Panc1 (cell line): Measurements from ENCODE around the gene FETUB. TPM values are rescaled to one million over a fixed set of nuclear protein-coding genes. Genes with fewer than 3 reads are reported as not detected.
A peak's percentile ranks its signal among the peaks of the same experiment; 100 is the strongest.

ENCODE experiments used
- ATAC-seq: fragments of 200-7000 bp; cut with Tn5 transposase; 2 replicates; pipeline ENCODE4 v1.9.1; 2020; ENCODE audit warnings: mild to moderate bottlenecking, moderate library complexity
- BruUV-seq: library from RNA; stranded (reverse); fragments of 400-500 nt; replicated peaks from 2 replicates; lab custom pipeline; 2021; lab: Mats Ljungman, UMichigan
- CTCF ChIA-PET: fragments of 300-600 bp; sonication (Branson Sonifier 250); formaldehyde crosslinking; loops from one replicate; lab custom pipeline; 2022; ENCODE audit warnings: antibody characterized with exemption; lab: Charles Lee
- POLR2A ChIA-PET: fragments of 300-600 bp; sonication (Branson Sonifier 250); formaldehyde crosslinking; loops from one replicate; lab custom pipeline; 2022; ENCODE audit warnings: antibody characterized with exemption; lab: Charles Lee
- DNase-seq: peaks from one replicate; pipeline ENCODE4 v3.0.0-alpha.2; 2010; ENCODE audit warnings: low read depth, low spot score
- H3K27ac ChIP-seq: 2 replicates; pipeline ENCODE4 v1.5.1; 2011; ENCODE audit warnings: mild to moderate bottlenecking, low read length, inconsistent platforms
- H3K27me3 ChIP-seq: fragments of 200-500 bp; sonication (Bioruptor generic); 2 replicates; pipeline ENCODE4 v1.6.0; 2014; ENCODE audit warnings: low read length, inconsistent platforms; ENCODE audit not compliant: control insufficient read depth, insufficient read depth
- H3K36me3 ChIP-seq: fragments of 200-500 bp; sonication (Bioruptor generic); 2 replicates; pipeline ENCODE4 v1.5.1; 2014; ENCODE audit warnings: inconsistent platforms, mild to moderate bottlenecking, low read length, moderate library complexity; ENCODE audit not compliant: control insufficient read depth, insufficient read depth
- H3K4me1 ChIP-seq: 2 replicates; pipeline ENCODE4 v1.5.1; 2011; ENCODE audit warnings: inconsistent platforms, mild to moderate bottlenecking, low read length, moderate library complexity; ENCODE audit not compliant: control insufficient read depth, insufficient read depth
- H3K4me3 ChIP-seq, 2 experiments: 2 replicates each; pipeline ENCODE4 v1.5.1; 2011 to 2012; ENCODE audit warnings: low read depth in 2 of 2, low read length in 2 of 2, mild to moderate bottlenecking in 2 of 2, inconsistent platforms in 1 of 2, moderate library complexity in 1 of 2
- H3K9me3 ChIP-seq: fragments of 200-500 bp; sonication (Bioruptor generic); 2 replicates; pipeline ENCODE4 v1.5.1; 2014; ENCODE audit warnings: low read depth, mild to moderate bottlenecking, inconsistent platforms, low read length, moderate library complexity; ENCODE audit not compliant: control insufficient read depth, insufficient read depth
- POLR2AphosphoS5 ChIP-seq: IDR thresholded peaks from 2 replicates; pipeline ENCODE4 v1.6.1; 2012; ENCODE audit warnings: mild to moderate bottlenecking, low read depth, low read length, moderate library complexity
- SIN3A ChIP-seq: IDR thresholded peaks from 2 replicates; pipeline ENCODE4 v1.6.1; 2012; ENCODE audit warnings: low read depth, mild to moderate bottlenecking, low read length, moderate library complexity, borderline replicate concordance; ENCODE audit not compliant: insufficient read depth
- TCF7L2 ChIP-seq: IDR thresholded peaks from 2 replicates; pipeline ENCODE4 v1.6.1; 2011; ENCODE audit warnings: mild to moderate bottlenecking, low read depth, low read length, inconsistent platforms
- in situ Hi-C: cut with HindIII; loops from 2 replicates; pipeline ENCODE4 v1.10.0; 2016; ENCODE audit warnings: low sequenced_read_pairs, low pct_unique_long_range_greater_than_20kb
- intact Hi-C: fragments of 100-400 bp; cut with micrococcal nuclease; formaldehyde crosslinking; loops from one replicate; pipeline ENCODE4 v1.10.0; 2022; ENCODE audit not compliant: unreplicated experiment
- total RNA-seq: library from RNA; stranded (reverse); gene quantifications from one replicate; pipeline ENCODE4 v1.2.1, GENCODE V29; 2021; ENCODE audit not compliant: unreplicated experiment
- TF ChIP-seq, protein P1 (sequence below): fragments of 450-650 bp; IDR thresholded peaks from 2 replicates; pipeline ENCODE4 v1.5.1; 2017; ENCODE audit warnings: mild to moderate bottlenecking
- TF ChIP-seq, protein P2 (sequence below), 2 experiments: IDR thresholded peaks; 2 replicates each; pipeline ENCODE4 v1.6.1; 2011 to 2012; ENCODE audit warnings: low read depth in 2 of 2, control low read depth in 1 of 2, low read length in 1 of 2, mild to moderate bottlenecking in 1 of 2, moderate library complexity in 1 of 2; ENCODE audit not compliant: insufficient read depth in 1 of 2

Gene FETUB
- total RNA-seq, 1 experiment from 2014 or later: not detected

- no TSS peak for BruUV-seq
- intact Hi-C loops: loop anchor here (1.0 kb wide), 1 partner anchor 206 kb away; no protein-coding TSS in a partner anchor
- Histone ChIP-seq H3K27ac (no peak overlapping the region), H3K27me3 (peaks cover 12% of the 10 kb centered on the region), H3K36me3 (no peaks in the 10 kb centered on the region), H3K4me1 (0 out of 2 replicates have a peak, but pooled peaks cover 6% of the 10 kb centered on the region), H3K4me3 (no peak overlapping the region), H3K9me3 (no peaks in the 10 kb centered on the region)
- POLR2A ChIA-PET: interaction anchor here (0.7 kb wide), 1 partner anchor 462 kb away, joined by 3 read pairs; no protein-coding TSS in a partner anchor
- ATAC-seq (peak; percentile 77), DNase-seq (peak; percentile 78)
- CTCF ChIA-PET: interaction anchor here (0.5 to 1.1 kb wide), 10 partner anchors 10 to 207 kb away, joined by 3 to 17 read pairs (median 4); partner anchors contain the start of genes DNAJB11 and EIF4A2
- in situ Hi-C loops: no loop called here
- TF ChIP-seq, protein P1, sequence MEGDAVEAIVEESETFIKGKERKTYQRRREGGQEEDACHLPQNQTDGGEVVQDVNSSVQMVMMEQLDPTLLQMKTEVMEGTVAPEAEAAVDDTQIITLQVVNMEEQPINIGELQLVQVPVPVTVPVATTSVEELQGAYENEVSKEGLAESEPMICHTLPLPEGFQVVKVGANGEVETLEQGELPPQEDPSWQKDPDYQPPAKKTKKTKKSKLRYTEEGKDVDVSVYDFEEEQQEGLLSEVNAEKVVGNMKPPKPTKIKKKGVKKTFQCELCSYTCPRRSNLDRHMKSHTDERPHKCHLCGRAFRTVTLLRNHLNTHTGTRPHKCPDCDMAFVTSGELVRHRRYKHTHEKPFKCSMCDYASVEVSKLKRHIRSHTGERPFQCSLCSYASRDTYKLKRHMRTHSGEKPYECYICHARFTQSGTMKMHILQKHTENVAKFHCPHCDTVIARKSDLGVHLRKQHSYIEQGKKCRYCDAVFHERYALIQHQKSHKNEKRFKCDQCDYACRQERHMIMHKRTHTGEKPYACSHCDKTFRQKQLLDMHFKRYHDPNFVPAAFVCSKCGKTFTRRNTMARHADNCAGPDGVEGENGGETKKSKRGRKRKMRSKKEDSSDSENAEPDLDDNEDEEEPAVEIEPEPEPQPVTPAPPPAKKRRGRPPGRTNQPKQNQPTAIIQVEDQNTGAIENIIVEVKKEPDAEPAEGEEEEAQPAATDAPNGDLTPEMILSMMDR: peak; percentile 99
- TF ChIP-seq, protein P2, sequence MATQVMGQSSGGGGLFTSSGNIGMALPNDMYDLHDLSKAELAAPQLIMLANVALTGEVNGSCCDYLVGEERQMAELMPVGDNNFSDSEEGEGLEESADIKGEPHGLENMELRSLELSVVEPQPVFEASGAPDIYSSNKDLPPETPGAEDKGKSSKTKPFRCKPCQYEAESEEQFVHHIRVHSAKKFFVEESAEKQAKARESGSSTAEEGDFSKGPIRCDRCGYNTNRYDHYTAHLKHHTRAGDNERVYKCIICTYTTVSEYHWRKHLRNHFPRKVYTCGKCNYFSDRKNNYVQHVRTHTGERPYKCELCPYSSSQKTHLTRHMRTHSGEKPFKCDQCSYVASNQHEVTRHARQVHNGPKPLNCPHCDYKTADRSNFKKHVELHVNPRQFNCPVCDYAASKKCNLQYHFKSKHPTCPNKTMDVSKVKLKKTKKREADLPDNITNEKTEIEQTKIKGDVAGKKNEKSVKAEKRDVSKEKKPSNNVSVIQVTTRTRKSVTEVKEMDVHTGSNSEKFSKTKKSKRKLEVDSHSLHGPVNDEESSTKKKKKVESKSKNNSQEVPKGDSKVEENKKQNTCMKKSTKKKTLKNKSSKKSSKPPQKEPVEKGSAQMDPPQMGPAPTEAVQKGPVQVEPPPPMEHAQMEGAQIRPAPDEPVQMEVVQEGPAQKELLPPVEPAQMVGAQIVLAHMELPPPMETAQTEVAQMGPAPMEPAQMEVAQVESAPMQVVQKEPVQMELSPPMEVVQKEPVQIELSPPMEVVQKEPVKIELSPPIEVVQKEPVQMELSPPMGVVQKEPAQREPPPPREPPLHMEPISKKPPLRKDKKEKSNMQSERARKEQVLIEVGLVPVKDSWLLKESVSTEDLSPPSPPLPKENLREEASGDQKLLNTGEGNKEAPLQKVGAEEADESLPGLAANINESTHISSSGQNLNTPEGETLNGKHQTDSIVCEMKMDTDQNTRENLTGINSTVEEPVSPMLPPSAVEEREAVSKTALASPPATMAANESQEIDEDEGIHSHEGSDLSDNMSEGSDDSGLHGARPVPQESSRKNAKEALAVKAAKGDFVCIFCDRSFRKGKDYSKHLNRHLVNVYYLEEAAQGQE (IDR thresholded peaks at IDR 0.05; ENCODE audit: insufficient read depth in 1 of 2, low read depth in 2 of 2, low read length in 1 of 2): no peak
These were observed 25.4 kb upstream of the FETUB start for GRCh38 chr3:186614597-186615483.

DNA sequence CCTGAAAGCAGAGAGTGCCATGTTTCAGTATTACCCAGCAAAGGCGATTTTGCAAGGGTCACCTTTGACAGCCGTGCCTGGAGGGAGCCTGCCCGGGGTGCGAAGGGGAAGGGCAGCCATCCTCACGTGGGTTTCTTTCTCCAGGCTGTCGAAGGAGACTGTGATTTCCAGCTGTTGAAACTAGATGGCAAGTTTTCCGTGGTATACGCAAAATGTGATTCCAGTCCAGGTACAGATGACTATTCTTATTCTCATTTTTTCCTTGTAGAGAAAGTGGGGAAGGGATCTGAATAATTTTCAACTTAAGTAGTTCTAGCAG is 23.9 kb upstream of the FETUB start:
- H3K9me3 ChIP-seq: no peaks in the 10 kb centered on the region
- no peak for ATAC-seq
- BruUV-seq: no TSS peak
- no peak overlapping the region for H3K27ac ChIP-seq
- peaks cover 12% of the 10 kb centered on the region for H3K27me3 ChIP-seq
- H3K4me3 ChIP-seq: no peak overlapping the region
- no peaks in the 10 kb centered on the region for H3K36me3 ChIP-seq
- in situ Hi-C loops (no loop called here), intact Hi-C loops (loop anchor here (2.0 kb wide), 1 partner anchor 137 kb away; no protein-coding TSS in a partner anchor)
- TF ChIP-seq TCF7L2: no peak
- no peak for TF ChIP-seq POLR2AphosphoS5
- TF ChIP-seq, protein P2 (IDR thresholded peaks at IDR 0.05; ENCODE audit: insufficient read depth in 1 of 2, low read depth in 2 of 2, low read length in 1 of 2): no peak
- TF ChIP-seq, protein P1: no peak
- no peak for TF ChIP-seq SIN3A
- CTCF ChIA-PET: interaction anchor here (0.6 to 2.3 kb wide), 4 partner anchors 14 to 208 kb away, joined by 3 to 6 read pairs (median 4); no protein-coding TSS in a partner anchor
- H3K4me1 ChIP-seq: 0 out of 2 replicates have a peak, but pooled peaks cover 6% of the 10 kb centered on the region
- POLR2A ChIA-PET: no interaction called here
- DNase-seq: no peak
